AG04449 (cell line): ENCODE measurements around the gene RAVER2.

Experiments
- CTCF ChIA-PET: fragments of 350-600 bp; formaldehyde crosslinking; extraction: SDS; loops from one replicate; lab custom pipeline; 2021; ENCODE audit warnings: antibody characterized with exemption; lab: Yijun Ruan, JAX
- POLR2A ChIA-PET: fragments of 400-600, 350-600 bp; formaldehyde crosslinking; extraction: SDS; loops from one replicate; lab custom pipeline; 2020; ENCODE audit warnings: antibody characterized with exemption, inconsistent platforms; lab: Yijun Ruan, JAX
- DNase-seq: peaks from one replicate; pipeline ENCODE4 v3.0.0-alpha.2; 2010; ENCODE audit warnings: low read depth, low spot score
- H3K4me3 ChIP-seq: 2 replicates; pipeline ENCODE4 v1.5.1; 2011; ENCODE audit warnings: low read depth, mild to moderate bottlenecking, control low read depth, low read length
- CTCF ChIP-seq: IDR thresholded peaks from one replicate; pipeline ENCODE4 v1.5.1; 2011; ENCODE audit warnings: mild to moderate bottlenecking, moderate library complexity, low read length, control low read depth, inconsistent platforms; ENCODE audit not compliant: insufficient read depth; ENCODE audit errors: missing control alignments

RAVER2 gene

GRCh38 chr1:64850846-64851245 is 106.0 kb downstream of the RAVER2 start:
- no peak overlapping the region for H3K4me3 ChIP-seq
- POLR2A ChIA-PET: no interaction called here
- DNase-seq: no peak
- CTCF ChIA-PET: interaction anchor here (1.0 to 1.4 kb wide), 2 partner anchors 31 to 96 kb away, joined by 3 read pairs; no protein-coding TSS in a partner anchor
- no peak for TF ChIP-seq CTCF

GRCh38 chr1:64851664-64852063 is 106.8 kb downstream of the RAVER2 start:
- no peak overlapping the region for H3K4me3 ChIP-seq
- no peak for TF ChIP-seq CTCF
- DNase-seq: no peak
- ChIA-PET POLR2A (no interaction called here), CTCF (interaction anchor here (1.4 kb wide), 1 partner anchor 31 kb away, joined by 3 read pairs; no protein-coding TSS in a partner anchor)

- ChIA-PET POLR2A (no interaction called here), CTCF (interaction anchor here (0.8 kb wide), 1 partner anchor 166 kb away, joined by 3 read pairs; no protein-coding TSS in a partner anchor)
- TF ChIP-seq CTCF: no peak
- no peak overlapping the region for H3K4me3 ChIP-seq
- no peak for DNase-seq
Observed at GRCh38 chr1:64854674-64855073, 109.8 kb downstream of the RAVER2 start.

- no peak overlapping the region for H3K4me3 ChIP-seq
- POLR2A ChIA-PET: no interaction called here
- no peak for TF ChIP-seq CTCF
- DNase-seq: no peak
- CTCF ChIA-PET: no interaction called here
Observed at GRCh38 chr1:64855557-64855956, 110.7 kb downstream of the RAVER2 start.

- TF ChIP-seq CTCF: no peak
- ChIA-PET CTCF (no interaction called here), POLR2A (no interaction called here)
- no peak for DNase-seq
- H3K4me3 ChIP-seq: no peak overlapping the region
Observed at GRCh38 chr1:64856553-64856952, 111.7 kb downstream of the RAVER2 start.

GRCh38 chr1:64857347-64857746 is 112.5 kb downstream of the RAVER2 start:
- CTCF ChIA-PET: interaction anchor here (1.4 kb wide), 1 partner anchor 831 kb away, joined by 3 read pairs; no protein-coding TSS in a partner anchor
- no peak overlapping the region for H3K4me3 ChIP-seq
- DNase-seq: no peak
- POLR2A ChIA-PET: no interaction called here
- no peak for TF ChIP-seq CTCF
